GM10248 (cell line): Measurements from ENCODE around the gene ZNF83.
"Not testable (repeated sequence)": the region's sequence is repeated elsewhere in the genome, so short reads cannot be mapped to it uniquely, and the experiment has no call there.

Experiments
- CTCF ChIA-PET: fragments of 300-600 bp; sonication (Branson Sonifier 250); formaldehyde crosslinking; extraction: SDS; loops from one replicate; lab custom pipeline; 2021; ENCODE audit warnings: antibody characterized with exemption; lab: Yijun Ruan, JAX
- POLR2A ChIA-PET: fragments of 350-650 bp; sonication (Branson Sonifier 250); formaldehyde crosslinking; extraction: SDS; loops from one replicate; lab custom pipeline; 2020; ENCODE audit warnings: antibody characterized with exemption; lab: Yijun Ruan, JAX
- DNase-seq: peaks from one replicate; pipeline ENCODE4 v3.0.0; 2012; ENCODE audit errors: extremely low spot score
- CTCF ChIP-seq: IDR thresholded peaks from 2 replicates; pipeline ENCODE4 v1.5.1; 2012; ENCODE audit warnings: mild to moderate bottlenecking, low read depth; ENCODE audit errors: extremely low read depth, missing control alignments, control extremely low read depth

ZNF83 gene

GRCh38 chr19:52648336-52649016 is 10.3 kb upstream of the ZNF83 start:
- ChIA-PET POLR2A (no interaction called here), CTCF (no interaction called here)
- no peak for TF ChIP-seq CTCF
- DNase-seq, result no peak

- TF ChIP-seq CTCF, result no peak
- ChIA-PET CTCF (no interaction called here), POLR2A (no interaction called here)
- DNase-seq, result no peak
Measured at GRCh38 chr19:52646571-52647217, 8.5 kb upstream of the ZNF83 start.

GRCh38 chr19:52640916-52641315 is 2.8 kb upstream of the ZNF83 start:
- ChIA-PET POLR2A (no interaction called here), CTCF (no interaction called here)
- no peak for TF ChIP-seq CTCF
- DNase-seq, result no peak

GRCh38 chr19:52639996-52640395 is 1.8 kb upstream of the ZNF83 start:
- no peak for DNase-seq
- CTCF ChIA-PET, result interaction anchor here (1.4 kb wide), 1 partner anchor 16 kb away, joined by 3 read pairs; no protein-coding TSS in a partner anchor
- no peak for TF ChIP-seq CTCF
- POLR2A ChIA-PET, result no interaction called here

- peak; percentile 42 for DNase-seq
- no peak for TF ChIP-seq CTCF
- CTCF ChIA-PET, result interaction anchor here (1.0 kb wide), 1 partner anchor 11 kb away, joined by 3 read pairs; no protein-coding TSS in a partner anchor
- POLR2A ChIA-PET, result no interaction called here
Measured at GRCh38 chr19:52638601-52639000, 446 bp upstream of the ZNF83 start.

GRCh38 chr19:52635786-52636570 is 2.2 kb downstream of the ZNF83 start:
- DNase-seq, result no peak
- POLR2A ChIA-PET, result no interaction called here
- CTCF ChIA-PET, result no interaction called here
- TF ChIP-seq CTCF, result no peak

- DNase-seq, POLR2A ChIA-PET, CTCF ChIA-PET: not testable (repeated sequence)
Measured at GRCh38 chr19:52627441-52627840, 10.7 kb downstream of the ZNF83 start.
